ENCODE measurements around the gene SHC1. TPM values are rescaled to one million over a fixed set of nuclear protein-coding genes. Genes with fewer than 3 reads are reported as not detected.
A peak's percentile ranks its signal among the peaks of the same experiment; 100 is the strongest.

Gene SHC1
- total RNA-seq, 2 donors from 2014 or later, result 69.5 to 80.5 TPM

GRCh38 chr1:155012776-155013602, 42.4 kb upstream of the SHC1 start:
- H3K4me1 ChIP-seq, result peaks cover 0 to 69% of the 10 kb centered on the region in 2 donors
- H3K36me3 ChIP-seq, result peaks cover 26% of the 10 kb centered on the region

GRCh38 chr1:155012026-155012546, 41.5 kb upstream of the SHC1 start:
- H3K9me3 ChIP-seq, result no peaks in the 10 kb centered on the region
- H3K4me1 ChIP-seq, result peaks cover 0 to 71% of the 10 kb centered on the region in 2 donors
- DNase-seq (ENCODE audit: low spot score), result peak; percentile 89
- H3K4me3 ChIP-seq, result no peak overlapping the region
- no peak for TF ChIP-seq CTCF (IDR thresholded peaks at IDR 0.05)
- H3K27me3 ChIP-seq, result no peaks in the 10 kb centered on the region
- peaks cover 26% of the 10 kb centered on the region for H3K36me3 ChIP-seq
- peak overlapping the region; percentile 32 to 40 for H3K27ac ChIP-seq

More at GRCh38 chr1:155012776-155013602, 42.4 kb upstream of the SHC1 start:
- no peak for DNase-seq (ENCODE audit: low spot score)
- Histone ChIP-seq H3K4me3 (no peak overlapping the region), H3K27ac (peak overlapping the region; percentile 29 to 40), H3K9me3 (no peaks in the 10 kb centered on the region), H3K27me3 (no peaks in the 10 kb centered on the region)
- TF ChIP-seq CTCF (IDR thresholded peaks at IDR 0.05), result no peak

- no peak overlapping the region for H3K4me3 ChIP-seq
- H3K36me3 ChIP-seq, result peaks cover 25% of the 10 kb centered on the region
- TF ChIP-seq CTCF (IDR thresholded peaks at IDR 0.05), result no peak
- no peak for DNase-seq (ENCODE audit: low spot score)
- peak overlapping the region; percentile 32 to 40 for H3K27ac ChIP-seq
- H3K9me3 ChIP-seq, result no peaks in the 10 kb centered on the region
- H3K4me1 ChIP-seq, result peaks cover 0 to 71% of the 10 kb centered on the region in 2 donors
- H3K27me3 ChIP-seq, result no peaks in the 10 kb centered on the region
These were observed 41.0 kb upstream of the SHC1 start for GRCh38 chr1:155011437-155012025.

- Histone ChIP-seq H3K4me3 (no peak overlapping the region), H3K27me3 (no peaks in the 10 kb centered on the region), H3K4me1 (peaks cover 0 to 75% of the 10 kb centered on the region in 2 donors), H3K36me3 (peaks cover 20% of the 10 kb centered on the region), H3K9me3 (no peaks in the 10 kb centered on the region), H3K27ac (peak overlapping the region; percentile 32 to 40)
- TF ChIP-seq CTCF (IDR thresholded peaks at IDR 0.05), result no peak
- no peak for DNase-seq (ENCODE audit: low spot score)
These were observed 40.5 kb upstream of the SHC1 start for GRCh38 chr1:155011004-155011416.

- Histone ChIP-seq H3K27me3 (no peaks in the 10 kb centered on the region), H3K9me3 (no peaks in the 10 kb centered on the region), H3K4me1 (peaks cover 0 to 82% of the 10 kb centered on the region in 2 donors), H3K36me3 (peaks cover 16% of the 10 kb centered on the region), H3K4me3 (no peak overlapping the region), H3K27ac (peak overlapping the region; percentile 32 to 99)
- DNase-seq (ENCODE audit: low spot score), result no peak
- no peak for TF ChIP-seq CTCF (IDR thresholded peaks at IDR 0.05)
These were observed 39.8 kb upstream of the SHC1 start for GRCh38 chr1:155010211-155010918.

Data from right atrium auricular region (tissue), 2 donors.